M059J (cell line): ENCODE data around the gene CSNK1D. TPM values are rescaled to one million over a fixed set of nuclear protein-coding genes. Genes with fewer than 3 reads are reported as not detected.

Source experiments
- DNase-seq: peaks from one replicate; pipeline ENCODE4 v3.0.0-alpha.2; 2012; ENCODE audit warnings: low read depth
- total RNA-seq: library from RNA; depleted of rRNA; stranded (reverse); fragments of >200 nt; shearing (Covaris generic); gene quantifications from 2 replicates; pipeline ENCODE4 v1.2.3, GENCODE V29; 2014

CSNK1D gene
- total RNA-seq, 1 experiment from 2014 or later = 41.6 TPM

GRCh38 chr17:82228842-82229697 lies 44.4 kb downstream of the CSNK1D start, which contains the start of gene SLC16A3:
Gene SLC16A3 (plus strand): TSS chr17:82229042. CDS start chr17:82236009, 6,967 bp downstream.
- peak; percentile 54 for DNase-seq

DNA sequence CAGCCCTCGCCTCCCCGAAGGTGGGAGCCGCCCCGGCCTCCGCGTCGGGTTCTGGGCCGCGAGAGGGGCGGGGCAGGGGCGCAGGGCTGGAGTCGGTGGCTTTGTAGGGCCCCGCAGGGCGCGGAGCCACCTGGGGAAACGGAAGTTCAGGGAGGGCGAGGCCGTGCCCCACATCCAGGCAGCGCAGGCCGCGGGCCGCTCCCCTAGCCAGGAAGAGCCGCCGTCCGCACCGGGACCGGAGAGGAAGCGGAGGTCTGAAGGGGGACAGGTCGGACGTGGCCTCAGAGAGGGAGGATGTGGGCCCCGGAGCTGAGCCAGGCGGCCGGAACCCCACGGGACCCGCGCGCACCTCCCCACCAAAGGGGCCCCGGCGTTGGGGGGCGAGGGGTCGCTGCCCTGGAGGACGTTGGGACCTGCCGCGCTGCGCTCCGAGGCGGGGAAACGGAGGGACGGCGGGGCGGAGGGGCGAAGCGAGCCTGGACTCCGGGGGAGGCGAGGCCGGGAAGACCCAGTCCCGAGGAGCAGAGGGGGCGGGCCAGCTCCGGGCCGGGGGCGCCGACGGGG lies 45.1 kb downstream of the CSNK1D start:
- no peak for DNase-seq

GRCh38 chr17:82227629-82228277 lies 45.7 kb downstream of the CSNK1D start:
- DNase-seq = no peak

DNA sequence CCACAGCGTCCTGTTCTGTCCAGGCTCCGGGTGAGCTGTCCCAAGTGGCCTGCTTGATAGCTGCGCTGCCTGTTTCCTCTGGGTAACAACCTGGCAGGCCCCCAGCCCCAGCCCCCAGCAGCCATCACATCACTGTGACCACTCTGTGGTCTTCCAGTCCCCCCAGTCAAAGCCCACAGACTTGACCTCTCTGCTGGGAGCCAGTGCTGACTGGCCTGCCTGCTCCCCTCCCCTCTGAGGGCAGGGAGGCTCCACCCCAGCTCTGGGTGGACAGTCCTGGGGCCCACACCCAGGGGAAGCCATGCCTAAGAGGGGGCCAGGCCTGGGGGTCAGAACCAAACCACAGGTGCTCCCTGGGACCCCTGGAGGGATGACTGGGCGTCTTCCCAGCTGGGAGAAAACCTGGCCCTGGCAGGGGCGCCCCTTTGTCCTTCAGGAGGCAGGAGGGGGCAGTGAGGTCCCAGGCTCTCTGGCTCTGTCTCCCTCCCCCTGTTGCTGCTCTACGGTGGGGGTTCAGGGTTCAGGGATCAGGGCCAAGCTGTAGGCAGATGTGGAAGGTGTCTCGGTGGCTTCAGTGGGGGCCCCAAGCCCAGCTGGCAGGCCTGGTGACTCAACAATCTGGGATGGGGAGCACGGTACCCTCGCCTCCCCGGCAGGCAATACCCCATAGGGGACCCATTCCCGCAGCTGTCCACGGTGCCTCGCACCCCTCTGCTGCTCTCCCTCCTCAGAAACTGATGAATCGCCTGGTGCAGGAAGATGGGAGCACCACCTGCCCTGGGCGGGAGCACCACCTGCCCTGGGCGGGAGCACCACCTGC lies 46.5 kb downstream of the CSNK1D start:
- DNase-seq = no peak

- no peak for DNase-seq
Measured at GRCh38 chr17:82226146-82226808, 47.2 kb downstream of the CSNK1D start.

DNA sequence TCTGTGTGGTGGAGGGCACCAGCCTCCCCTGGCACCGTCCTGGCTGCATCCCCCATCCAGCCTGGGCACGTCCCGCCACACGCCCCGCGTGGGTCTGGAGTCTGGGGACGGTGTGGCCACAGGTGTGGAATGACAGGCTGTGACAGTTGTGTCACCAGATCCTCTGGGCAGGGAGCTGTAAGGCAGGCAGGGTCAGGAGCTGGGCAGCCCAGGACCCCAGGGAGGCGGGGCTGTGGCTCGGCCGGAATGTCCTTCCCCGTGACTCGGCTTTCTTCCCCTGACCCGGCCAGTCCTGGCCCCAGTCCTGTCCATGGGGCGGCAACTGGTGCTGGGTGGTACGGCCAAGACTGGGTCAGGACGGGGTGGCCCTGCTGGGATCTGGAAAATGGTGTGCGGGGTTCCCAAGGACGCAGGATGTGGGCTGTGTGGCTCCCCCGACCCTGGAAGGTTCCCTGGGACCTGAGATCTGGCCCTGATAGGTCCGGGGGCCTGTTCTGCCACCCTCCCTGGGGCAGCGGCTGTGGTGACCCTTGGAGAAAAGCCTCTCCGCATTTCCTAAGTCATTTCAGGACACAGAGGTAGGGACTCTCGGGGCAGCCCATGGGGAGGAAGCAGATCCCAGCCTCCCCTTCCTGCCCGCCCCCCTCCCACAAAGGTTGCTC lies 48.0 kb downstream of the CSNK1D start:
- DNase-seq = no peak

DNA sequence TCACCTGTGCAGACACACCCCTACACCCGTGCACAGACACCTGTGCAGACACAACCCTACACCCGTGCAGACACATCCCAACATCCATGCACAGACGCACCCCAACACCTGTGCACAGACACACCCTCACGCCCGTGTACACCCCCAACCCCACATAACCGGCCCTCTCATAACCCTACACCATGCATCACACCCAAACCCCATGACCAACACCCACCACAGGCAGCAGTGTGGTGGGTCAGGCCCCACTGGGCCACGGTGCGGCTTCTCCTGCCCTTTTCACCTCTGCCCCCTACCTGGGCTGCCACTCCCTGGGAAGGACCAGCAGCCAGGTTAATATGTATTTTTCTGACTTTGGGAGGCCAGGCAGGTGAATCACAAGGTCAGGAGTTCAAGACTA lies 48.8 kb downstream of the CSNK1D start:
- no peak for DNase-seq

- no peak for DNase-seq
Measured at GRCh38 chr17:82223517-82223916, 50.0 kb downstream of the CSNK1D start.

DNA sequence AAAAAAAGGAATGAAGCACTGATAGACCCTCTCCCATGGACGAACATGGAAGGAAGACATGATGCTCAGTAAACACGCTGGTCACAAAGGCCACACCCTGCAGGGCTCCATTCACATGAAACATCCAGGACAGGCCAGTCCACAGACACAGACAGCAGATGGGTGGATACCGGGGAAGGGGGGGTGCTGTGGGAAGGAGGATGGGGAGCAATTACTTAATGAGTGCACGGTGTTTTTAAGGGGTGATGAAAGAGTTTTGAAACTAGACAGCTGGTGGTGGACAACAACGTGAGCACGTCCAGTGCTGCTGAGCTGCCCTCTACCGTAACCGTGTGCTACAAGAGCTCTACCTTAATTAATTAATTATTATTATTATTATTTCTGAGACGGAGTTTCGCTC lies 50.7 kb downstream of the CSNK1D start:
- no peak for DNase-seq

- no peak for DNase-seq
Measured at GRCh38 chr17:82221341-82221902, 52.1 kb downstream of the CSNK1D start.

GRCh38 chr17:82219753-82220709 lies 53.5 kb downstream of the CSNK1D start:
- DNase-seq = no peak

DNA sequence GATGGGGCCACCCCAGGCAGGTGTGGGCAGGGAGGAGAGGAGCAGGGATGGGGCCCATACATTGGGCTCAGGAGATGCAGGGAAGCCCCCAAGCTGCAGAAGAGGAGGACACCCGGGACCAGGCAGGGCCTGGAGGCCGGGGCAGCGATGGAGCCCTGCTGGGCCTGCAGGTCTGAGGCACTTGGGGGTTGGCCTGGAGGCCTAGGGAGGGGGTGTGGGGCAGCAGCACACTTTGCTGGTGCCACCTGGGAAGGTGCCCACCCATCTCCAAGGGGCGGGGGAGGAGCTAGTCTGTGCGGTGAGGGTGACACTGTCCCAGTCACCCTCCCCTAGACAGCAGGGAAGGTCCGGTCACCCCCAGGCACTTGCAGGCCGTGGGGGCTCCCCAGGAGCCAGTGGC lies 54.4 kb downstream of the CSNK1D start:
- no peak for DNase-seq

GRCh38 chr17:82218349-82219075 lies 55.0 kb downstream of the CSNK1D start:
- no peak for DNase-seq

DNA sequence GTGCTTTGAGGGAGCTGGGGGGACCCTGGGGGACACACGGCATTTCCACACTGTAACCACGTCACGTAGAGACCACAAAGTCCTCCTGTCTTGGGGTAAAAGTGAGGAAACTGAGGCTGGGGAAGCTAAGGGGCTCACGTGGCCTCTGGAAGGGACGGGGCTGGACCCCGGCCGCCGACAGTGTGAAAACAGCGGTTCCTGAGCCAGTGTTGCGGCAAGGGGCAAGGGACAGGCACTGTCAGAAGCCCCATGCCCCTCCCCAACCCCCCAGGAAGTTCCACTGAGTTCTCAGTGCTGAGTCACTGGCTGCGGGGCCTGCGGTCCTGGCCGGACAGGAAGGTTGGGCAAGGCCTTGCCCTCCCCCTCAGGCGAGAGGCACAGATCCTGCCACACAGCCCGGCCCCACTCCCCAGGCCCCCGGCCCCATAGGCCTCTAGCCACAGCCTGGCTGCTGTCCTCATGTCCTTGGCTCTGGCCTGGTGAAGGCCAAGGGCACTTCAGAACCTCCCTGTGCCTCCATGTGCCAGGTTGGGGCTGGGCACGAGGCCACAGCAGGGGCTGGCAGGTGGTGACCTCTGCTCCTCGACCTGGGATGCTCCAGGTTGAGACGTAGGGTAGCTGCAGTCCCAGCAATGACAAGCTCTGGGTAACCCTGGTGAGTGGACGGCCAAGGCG lies 55.8 kb downstream of the CSNK1D start:
- peak; percentile 97 for DNase-seq

DNA sequence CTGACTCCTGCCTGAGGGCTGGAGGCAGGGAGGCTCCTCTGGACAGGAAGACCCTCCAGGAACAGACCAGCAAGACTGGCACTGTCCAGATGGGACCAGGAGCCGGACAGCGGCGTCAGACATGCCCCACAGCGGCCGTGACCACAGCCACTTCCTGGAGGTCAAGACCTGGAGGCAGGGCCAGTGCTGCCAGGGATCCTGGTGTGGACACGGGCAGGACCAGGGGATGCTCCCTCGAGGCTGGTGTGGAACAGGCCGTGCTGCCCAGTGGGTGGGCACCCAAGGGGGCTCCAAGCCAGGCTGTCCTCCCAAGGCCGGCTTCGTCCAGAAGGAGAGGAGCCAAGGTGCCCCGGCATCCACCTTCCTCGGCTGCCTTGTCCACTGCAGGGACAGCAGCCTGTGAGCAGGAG lies 56.4 kb downstream of the CSNK1D start:
- DNase-seq = peak; percentile 89

GRCh38 chr17:82216301-82217119 lies 57.0 kb downstream of the CSNK1D start:
- peak; percentile 98 for DNase-seq

- no peak for DNase-seq
Measured at GRCh38 chr17:82215972-82216300, 57.6 kb downstream of the CSNK1D start.
